H1 (cell line): ENCODE data around the gene TBX2.

Experiments
- CTCF ChIP-seq, 3 experiments: IDR thresholded peaks; 1 replicate in 2 of 3; 2 replicates in 1 of 3; pipeline versions ENCODE4 v1.5.1 to v1.6.1; 2011; ENCODE audit warnings: low read length in 3 of 3, mild to moderate bottlenecking in 3 of 3, inconsistent platforms in 2 of 3, low read depth in 1 of 3, moderate library complexity in 1 of 3; ENCODE audit not compliant: insufficient read depth in 1 of 3; ENCODE audit errors: control extremely low read depth in 1 of 3
- EZH2 ChIP-seq: fragments of 200-600 bp; sonication (generic); IDR thresholded peaks from 2 replicates; pipeline ENCODE4 v1.7.1; 2012; ENCODE audit warnings: low read depth, mild to moderate bottlenecking, moderate library complexity, low read length, inconsistent platforms; ENCODE audit not compliant: severe bottlenecking
- JUN ChIP-seq: IDR thresholded peaks from 2 replicates; pipeline ENCODE4 v1.6.1; 2011; ENCODE audit warnings: low read depth, mild to moderate bottlenecking, improper control_type of control experiment, low read length
- ZNF274 ChIP-seq: IDR thresholded peaks from 2 replicates; pipeline ENCODE4 v1.7.0; 2012; ENCODE audit warnings: low read length, borderline replicate concordance; ENCODE audit errors: extremely low read depth

DNA sequence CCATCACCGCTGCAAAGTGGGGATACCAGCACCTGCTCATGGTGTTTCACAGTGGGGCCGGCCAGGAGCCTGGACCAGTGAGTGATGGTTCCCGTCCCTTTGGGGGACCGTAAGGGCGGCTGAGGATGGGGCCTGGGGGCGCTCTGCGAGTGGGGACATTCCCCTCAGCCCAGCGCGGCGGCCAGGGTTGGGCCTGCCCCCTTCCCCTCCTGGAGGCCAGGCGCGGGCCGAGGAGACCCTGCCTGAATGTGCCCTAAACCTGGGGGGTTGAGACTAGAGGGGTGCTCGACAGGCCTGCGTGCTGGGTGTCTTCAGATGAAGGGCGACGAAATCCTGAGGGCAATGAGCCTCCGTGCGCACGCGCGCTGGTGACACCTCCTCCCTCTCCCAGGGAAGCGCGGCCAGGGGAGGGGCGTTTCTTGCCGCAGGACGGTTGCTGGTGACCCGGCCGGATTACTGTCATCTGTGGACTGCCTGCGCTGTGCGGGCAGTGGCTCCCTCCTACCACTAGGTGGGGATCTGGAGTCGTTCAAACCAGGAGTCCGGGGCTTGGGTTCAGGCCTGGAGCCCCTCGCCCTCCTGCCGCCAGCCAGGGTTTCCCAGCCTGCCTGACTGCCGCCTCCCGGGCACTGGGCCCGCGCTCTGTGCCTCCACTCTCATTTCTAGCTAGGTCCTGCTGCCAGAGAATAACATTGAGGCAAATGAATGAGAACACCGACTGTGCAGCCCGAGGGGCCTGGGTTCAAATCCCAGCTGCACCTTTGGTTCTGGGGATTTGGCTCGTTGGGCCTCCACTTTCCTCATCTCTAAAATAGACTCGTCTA is 17.1 kb downstream of the TBX2 start:
- TF ChIP-seq EZH2 (peak; percentile 30), ZNF274 (no peak), CTCF (IDR thresholded peaks at IDR 0.05; ENCODE audit: control extremely low read depth in 1 of 3, insufficient read depth in 1 of 3, low read depth in 1 of 3, low read length in 3 of 3) (peak; percentile 91 to 98 (median 98)), JUN (no peak)
